Measurements from ENCODE around the gene CLSTN2.

The CLSTN2 gene

GRCh38 chr3:140391061-140391460, 456.1 kb downstream of the CLSTN2 start:
- H3K4me3 ChIP-seq (ENCODE audit: insufficient read depth, low read depth, low read length, poor library complexity, severe bottlenecking): no peak overlapping the region
- no peaks in the 10 kb centered on the region for H3K27me3 ChIP-seq (replicated peaks; ENCODE audit: control insufficient read depth, insufficient read depth, low read length, poor library complexity, severe bottlenecking)
- H3K36me3 ChIP-seq (ENCODE audit: control insufficient read depth, insufficient read depth, low read length): no peaks in the 10 kb centered on the region
- H3K27ac ChIP-seq (ENCODE audit: insufficient read depth, low read length, poor library complexity, severe bottlenecking): no peak overlapping the region
- DNase-seq: no peak
- no peaks in the 10 kb centered on the region for H3K4me1 ChIP-seq (ENCODE audit: control insufficient read depth, insufficient read depth, low read length, poor library complexity, severe bottlenecking)
- no peaks in the 10 kb centered on the region for H3K9me3 ChIP-seq (ENCODE audit: control insufficient read depth, low read length)

GRCh38 chr3:140394488-140395133, 459.6 kb downstream of the CLSTN2 start:
- H3K27ac ChIP-seq (ENCODE audit: insufficient read depth, low read length, poor library complexity, severe bottlenecking): no peak overlapping the region
- no peak for DNase-seq
- H3K9me3 ChIP-seq (ENCODE audit: control insufficient read depth, low read length): no peaks in the 10 kb centered on the region
- H3K4me3 ChIP-seq (ENCODE audit: insufficient read depth, low read depth, low read length, poor library complexity, severe bottlenecking): no peak overlapping the region
- no peaks in the 10 kb centered on the region for H3K27me3 ChIP-seq (replicated peaks; ENCODE audit: control insufficient read depth, insufficient read depth, low read length, poor library complexity, severe bottlenecking)
- no peaks in the 10 kb centered on the region for H3K36me3 ChIP-seq (ENCODE audit: control insufficient read depth, insufficient read depth, low read length)
- H3K4me1 ChIP-seq (ENCODE audit: control insufficient read depth, insufficient read depth, low read length, poor library complexity, severe bottlenecking): no peaks in the 10 kb centered on the region

- no peak overlapping the region for H3K4me3 ChIP-seq (ENCODE audit: insufficient read depth, low read depth, low read length, poor library complexity, severe bottlenecking)
- no peaks in the 10 kb centered on the region for H3K27me3 ChIP-seq (replicated peaks; ENCODE audit: control insufficient read depth, insufficient read depth, low read length, poor library complexity, severe bottlenecking)
- no peaks in the 10 kb centered on the region for H3K4me1 ChIP-seq (ENCODE audit: control insufficient read depth, insufficient read depth, low read length, poor library complexity, severe bottlenecking)
- DNase-seq: no peak
- H3K9me3 ChIP-seq (ENCODE audit: control insufficient read depth, low read length): no peaks in the 10 kb centered on the region
- no peaks in the 10 kb centered on the region for H3K36me3 ChIP-seq (ENCODE audit: control insufficient read depth, insufficient read depth, low read length)
- no peak overlapping the region for H3K27ac ChIP-seq (ENCODE audit: insufficient read depth, low read length, poor library complexity, severe bottlenecking)
These were observed 460.4 kb downstream of the CLSTN2 start for GRCh38 chr3:140395134-140396075.

GRCh38 chr3:140396110-140396509, 461.1 kb downstream of the CLSTN2 start:
- Histone ChIP-seq H3K4me3 (ENCODE audit: insufficient read depth, low read depth, low read length, poor library complexity, severe bottlenecking) (no peak overlapping the region), H3K27ac (ENCODE audit: insufficient read depth, low read length, poor library complexity, severe bottlenecking) (no peak overlapping the region), H3K27me3 (replicated peaks; ENCODE audit: control insufficient read depth, insufficient read depth, low read length, poor library complexity, severe bottlenecking) (no peaks in the 10 kb centered on the region), H3K36me3 (ENCODE audit: control insufficient read depth, insufficient read depth, low read length) (no peaks in the 10 kb centered on the region), H3K9me3 (ENCODE audit: control insufficient read depth, low read length) (no peaks in the 10 kb centered on the region), H3K4me1 (ENCODE audit: control insufficient read depth, insufficient read depth, low read length, poor library complexity, severe bottlenecking) (no peaks in the 10 kb centered on the region)
- DNase-seq: no peak

GRCh38 chr3:140397847-140398246, 462.9 kb downstream of the CLSTN2 start:
- Histone ChIP-seq H3K27me3 (replicated peaks; ENCODE audit: control insufficient read depth, insufficient read depth, low read length, poor library complexity, severe bottlenecking) (no peaks in the 10 kb centered on the region), H3K4me1 (ENCODE audit: control insufficient read depth, insufficient read depth, low read length, poor library complexity, severe bottlenecking) (no peaks in the 10 kb centered on the region), H3K9me3 (ENCODE audit: control insufficient read depth, low read length) (no peaks in the 10 kb centered on the region), H3K4me3 (ENCODE audit: insufficient read depth, low read depth, low read length, poor library complexity, severe bottlenecking) (no peak overlapping the region), H3K36me3 (ENCODE audit: control insufficient read depth, insufficient read depth, low read length) (no peaks in the 10 kb centered on the region), H3K27ac (ENCODE audit: insufficient read depth, low read length, poor library complexity, severe bottlenecking) (no peak overlapping the region)
- no peak for DNase-seq

- Histone ChIP-seq H3K4me1 (ENCODE audit: control insufficient read depth, insufficient read depth, low read length, poor library complexity, severe bottlenecking) (no peaks in the 10 kb centered on the region), H3K27ac (ENCODE audit: insufficient read depth, low read length, poor library complexity, severe bottlenecking) (no peak overlapping the region), H3K9me3 (ENCODE audit: control insufficient read depth, low read length) (no peaks in the 10 kb centered on the region), H3K36me3 (ENCODE audit: control insufficient read depth, insufficient read depth, low read length) (no peaks in the 10 kb centered on the region), H3K4me3 (ENCODE audit: insufficient read depth, low read depth, low read length, poor library complexity, severe bottlenecking) (no peak overlapping the region), H3K27me3 (replicated peaks; ENCODE audit: control insufficient read depth, insufficient read depth, low read length, poor library complexity, severe bottlenecking) (no peaks in the 10 kb centered on the region)
- no peak for DNase-seq
These were observed 463.4 kb downstream of the CLSTN2 start for GRCh38 chr3:140398387-140398786.

- Histone ChIP-seq H3K27ac (ENCODE audit: insufficient read depth, low read length, poor library complexity, severe bottlenecking) (no peak overlapping the region), H3K36me3 (ENCODE audit: control insufficient read depth, insufficient read depth, low read length) (no peaks in the 10 kb centered on the region), H3K4me1 (ENCODE audit: control insufficient read depth, insufficient read depth, low read length, poor library complexity, severe bottlenecking) (no peaks in the 10 kb centered on the region), H3K9me3 (ENCODE audit: control insufficient read depth, low read length) (no peaks in the 10 kb centered on the region), H3K27me3 (replicated peaks; ENCODE audit: control insufficient read depth, insufficient read depth, low read length, poor library complexity, severe bottlenecking) (no peaks in the 10 kb centered on the region), H3K4me3 (ENCODE audit: insufficient read depth, low read depth, low read length, poor library complexity, severe bottlenecking) (no peak overlapping the region)
- DNase-seq: no peak
These were observed 464.9 kb downstream of the CLSTN2 start for GRCh38 chr3:140399871-140400270.

- H3K4me3 ChIP-seq (ENCODE audit: insufficient read depth, low read depth, low read length, poor library complexity, severe bottlenecking): no peak overlapping the region
- H3K27me3 ChIP-seq (replicated peaks; ENCODE audit: control insufficient read depth, insufficient read depth, low read length, poor library complexity, severe bottlenecking): no peaks in the 10 kb centered on the region
- no peaks in the 10 kb centered on the region for H3K4me1 ChIP-seq (ENCODE audit: control insufficient read depth, insufficient read depth, low read length, poor library complexity, severe bottlenecking)
- DNase-seq: no peak
- H3K27ac ChIP-seq (ENCODE audit: insufficient read depth, low read length, poor library complexity, severe bottlenecking): no peak overlapping the region
- H3K36me3 ChIP-seq (ENCODE audit: control insufficient read depth, insufficient read depth, low read length): no peaks in the 10 kb centered on the region
- no peaks in the 10 kb centered on the region for H3K9me3 ChIP-seq (ENCODE audit: control insufficient read depth, low read length)
These were observed 468.1 kb downstream of the CLSTN2 start for GRCh38 chr3:140403079-140403478.

GRCh38 chr3:140403608-140404007, 468.6 kb downstream of the CLSTN2 start:
- Histone ChIP-seq H3K4me1 (ENCODE audit: control insufficient read depth, insufficient read depth, low read length, poor library complexity, severe bottlenecking) (no peaks in the 10 kb centered on the region), H3K4me3 (ENCODE audit: insufficient read depth, low read depth, low read length, poor library complexity, severe bottlenecking) (no peak overlapping the region), H3K9me3 (ENCODE audit: control insufficient read depth, low read length) (no peaks in the 10 kb centered on the region), H3K27ac (ENCODE audit: insufficient read depth, low read length, poor library complexity, severe bottlenecking) (no peak overlapping the region), H3K27me3 (replicated peaks; ENCODE audit: control insufficient read depth, insufficient read depth, low read length, poor library complexity, severe bottlenecking) (no peaks in the 10 kb centered on the region), H3K36me3 (ENCODE audit: control insufficient read depth, insufficient read depth, low read length) (no peaks in the 10 kb centered on the region)
- DNase-seq: no peak

- Histone ChIP-seq H3K27ac (ENCODE audit: insufficient read depth, low read length, poor library complexity, severe bottlenecking) (no peak overlapping the region), H3K27me3 (replicated peaks; ENCODE audit: control insufficient read depth, insufficient read depth, low read length, poor library complexity, severe bottlenecking) (no peaks in the 10 kb centered on the region)
- DNase-seq: no peak
These were observed 471.7 kb downstream of the CLSTN2 start for GRCh38 chr3:140406655-140407054.

More at GRCh38 chr3:140406655-140407054, 471.7 kb downstream of the CLSTN2 start:
- H3K4me1 ChIP-seq (ENCODE audit: control insufficient read depth, insufficient read depth, low read length, poor library complexity, severe bottlenecking): no peaks in the 10 kb centered on the region
- no peaks in the 10 kb centered on the region for H3K9me3 ChIP-seq (ENCODE audit: control insufficient read depth, low read length)
- no peaks in the 10 kb centered on the region for H3K36me3 ChIP-seq (ENCODE audit: control insufficient read depth, insufficient read depth, low read length)
- H3K4me3 ChIP-seq (ENCODE audit: insufficient read depth, low read depth, low read length, poor library complexity, severe bottlenecking): no peak overlapping the region
